Duodenal mucosa (tissue), 2 donors: ENCODE data around the gene NDRG2.

ENCODE experiments used
- H3K27ac ChIP-seq: one replicate; pipeline ENCODE4 v1.7.0; 2013; ENCODE audit warnings: low read depth, low read length
- H3K27me3 ChIP-seq, 2 donors: one replicate each; pipeline ENCODE4 v1.7.0; 2013; ENCODE audit warnings: low read length in 2 of 2, control low read depth in 1 of 2; ENCODE audit not compliant: insufficient read depth in 2 of 2, control insufficient read depth in 1 of 2
- H3K36me3 ChIP-seq, 2 donors: one replicate each; pipeline ENCODE4 v1.7.0; 2013; ENCODE audit warnings: low read length in 2 of 2, control low read depth in 1 of 2; ENCODE audit not compliant: insufficient read depth in 2 of 2, control insufficient read depth in 1 of 2
- H3K4me1 ChIP-seq, 2 donors: one replicate each; pipeline ENCODE4 v1.7.0; 2013; ENCODE audit warnings: low read length in 2 of 2, control low read depth in 1 of 2; ENCODE audit not compliant: insufficient read depth in 2 of 2, control insufficient read depth in 1 of 2
- H3K4me3 ChIP-seq, 2 donors: one replicate each; pipeline ENCODE4 v1.7.0; 2013; ENCODE audit warnings: low read length in 2 of 2, low read depth in 1 of 2
- H3K9ac ChIP-seq, 2 donors: one replicate each; pipeline ENCODE4 v1.7.0; 2013; ENCODE audit warnings: low read length in 2 of 2, low read depth in 1 of 2
- H3K9me3 ChIP-seq, 2 donors: one replicate each; pipeline ENCODE4 v1.7.0; 2013; ENCODE audit warnings: low read length in 2 of 2, control low read depth in 1 of 2; ENCODE audit not compliant: control insufficient read depth in 1 of 2

Gene NDRG2

DNA sequence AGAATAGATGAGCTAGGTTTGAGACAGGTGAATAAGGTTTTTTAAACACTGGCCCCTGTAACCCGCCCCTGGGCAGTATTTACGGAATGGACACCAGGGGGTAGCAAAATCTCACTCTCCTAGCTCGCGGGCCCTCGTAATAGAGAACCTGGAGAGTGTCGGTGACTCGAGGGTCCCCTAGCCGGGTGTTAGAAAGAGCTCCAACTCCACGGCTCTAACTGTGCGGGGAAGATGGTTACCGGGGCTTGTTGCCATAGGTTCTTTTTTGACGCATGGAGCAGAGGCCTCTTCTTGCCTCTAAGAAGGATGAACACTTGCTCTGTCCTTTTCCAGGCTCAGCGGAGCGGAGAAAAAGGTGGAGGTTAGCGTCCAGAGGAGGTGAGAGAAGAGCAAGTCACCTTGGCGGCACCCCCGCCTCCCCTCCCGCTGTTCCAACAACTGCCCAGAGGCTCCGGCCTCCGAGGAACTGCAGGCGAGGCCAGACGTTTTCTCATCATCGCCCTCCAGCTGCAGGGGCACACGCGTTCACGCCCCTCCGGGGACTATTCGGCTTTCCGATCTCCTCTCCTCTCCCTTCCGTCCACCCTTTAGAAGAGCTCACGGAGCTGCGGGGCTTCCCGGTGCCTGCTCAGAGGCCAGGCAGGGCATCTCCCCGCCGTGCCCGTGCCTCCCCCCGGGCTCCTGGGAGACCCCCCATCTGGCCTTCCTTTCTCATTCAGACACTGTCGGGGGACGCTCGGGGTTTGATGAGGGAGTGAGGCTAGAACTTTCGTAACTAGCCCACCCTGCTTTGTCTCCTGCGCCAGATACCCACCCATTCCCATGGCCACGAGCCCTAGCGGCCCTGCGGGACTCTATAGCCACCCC is 43.9 kb upstream of the NDRG2 start:
- peak overlapping the region; percentile 81 to 94 for H3K4me3 ChIP-seq
- no peak overlapping the region for H3K27ac ChIP-seq
- no peaks in the 10 kb centered on the region for H3K9me3 ChIP-seq
- H3K36me3 ChIP-seq = no peaks in the 10 kb centered on the region
- peaks cover 29 to 32% of the 10 kb centered on the region in 2 donors for H3K4me1 ChIP-seq
- peaks cover 0 to 10% of the 10 kb centered on the region in 2 donors for H3K27me3 ChIP-seq
- H3K9ac ChIP-seq = peak overlapping the region; percentile 19 to 63

GRCh38 chr14:21066882-21067502 is 42.1 kb upstream of the NDRG2 start:
- Histone ChIP-seq H3K27me3 (peaks cover 0 to 10% of the 10 kb centered on the region in 2 donors), H3K9ac (no peak overlapping the region), H3K36me3 (no peaks in the 10 kb centered on the region), H3K9me3 (no peaks in the 10 kb centered on the region), H3K4me3 (no peak overlapping the region), H3K27ac (no peak overlapping the region), H3K4me1 (peaks cover 16 to 21% of the 10 kb centered on the region in 2 donors)

DNA sequence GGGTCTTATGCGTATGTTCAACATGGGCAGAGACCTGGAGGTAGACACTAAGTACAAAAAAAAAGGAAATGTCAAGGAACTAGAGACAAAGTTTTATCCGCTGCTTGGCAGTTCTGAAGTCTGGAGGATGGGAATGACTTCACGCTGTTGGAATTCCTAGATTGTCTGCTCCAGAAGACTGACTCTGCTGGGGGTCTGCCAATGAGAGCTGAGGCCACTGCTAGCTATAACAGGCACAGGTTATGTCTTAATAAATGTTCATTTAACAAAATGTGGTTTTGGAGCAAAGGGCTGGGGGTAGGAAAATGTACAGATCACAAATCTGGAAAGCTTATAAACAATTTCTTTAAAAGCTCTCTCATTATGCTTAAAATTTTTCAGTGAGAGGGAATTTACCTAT is 38.6 kb upstream of the NDRG2 start:
- Histone ChIP-seq H3K4me3 (no peak overlapping the region), H3K4me1 (peaks cover 8 to 10% of the 10 kb centered on the region in 2 donors), H3K27me3 (no peaks in the 10 kb centered on the region), H3K36me3 (no peaks in the 10 kb centered on the region), H3K9ac (no peak overlapping the region), H3K9me3 (no peaks in the 10 kb centered on the region), H3K27ac (no peak overlapping the region)

GRCh38 chr14:21061347-21061668 is 36.4 kb upstream of the NDRG2 start:
- no peaks in the 10 kb centered on the region for H3K9me3 ChIP-seq
- no peak overlapping the region for H3K4me3 ChIP-seq
- no peak overlapping the region for H3K9ac ChIP-seq
- H3K27me3 ChIP-seq = no peaks in the 10 kb centered on the region
- H3K4me1 ChIP-seq = peaks cover 13% of the 10 kb centered on the region in 2 donors
- H3K27ac ChIP-seq = no peak overlapping the region
- H3K36me3 ChIP-seq = no peaks in the 10 kb centered on the region

GRCh38 chr14:21060614-21061346 is 35.9 kb upstream of the NDRG2 start:
- Histone ChIP-seq H3K4me1 (peaks cover 14 to 16% of the 10 kb centered on the region in 2 donors), H3K36me3 (no peaks in the 10 kb centered on the region), H3K27me3 (no peaks in the 10 kb centered on the region), H3K4me3 (peak overlapping the region in 1 of 2 donors; percentile 13), H3K9me3 (no peaks in the 10 kb centered on the region), H3K9ac (no peak overlapping the region), H3K27ac (no peak overlapping the region)

GRCh38 chr14:21059842-21060613 is 35.2 kb upstream of the NDRG2 start:
- Histone ChIP-seq H3K27me3 (no peaks in the 10 kb centered on the region), H3K4me3 (peak overlapping the region in 1 of 2 donors; percentile 13), H3K9me3 (no peaks in the 10 kb centered on the region), H3K9ac (no peak overlapping the region), H3K4me1 (peaks cover 20 to 23% of the 10 kb centered on the region in 2 donors), H3K27ac (no peak overlapping the region), H3K36me3 (no peaks in the 10 kb centered on the region)

DNA sequence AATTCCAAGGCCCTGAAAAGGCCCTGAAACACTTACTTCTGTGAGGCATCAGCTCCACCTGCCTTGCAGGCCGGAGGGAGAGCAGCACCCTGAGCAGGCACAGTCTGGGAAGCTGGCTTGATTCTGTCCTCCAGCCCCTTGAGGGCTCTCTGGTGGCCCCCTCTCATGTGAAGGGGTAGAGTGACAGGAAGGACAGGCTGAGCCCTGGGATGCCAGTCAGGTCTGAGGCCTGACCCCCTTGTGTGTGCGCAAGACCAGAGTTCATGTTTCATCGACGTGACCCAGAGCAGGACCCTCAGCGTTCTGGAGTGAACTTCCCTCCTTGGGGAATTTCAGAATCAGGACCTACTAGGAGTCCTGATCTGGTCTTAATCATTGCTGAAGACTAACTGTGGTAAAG is 34.0 kb upstream of the NDRG2 start:
- Histone ChIP-seq H3K27me3 (no peaks in the 10 kb centered on the region), H3K27ac (no peak overlapping the region), H3K4me1 (peaks cover 31 to 34% of the 10 kb centered on the region in 2 donors), H3K4me3 (no peak overlapping the region), H3K9me3 (no peaks in the 10 kb centered on the region), H3K36me3 (no peaks in the 10 kb centered on the region), H3K9ac (no peak overlapping the region)

- Histone ChIP-seq H3K27ac (no peak within 1 kb of the TSS), H3K4me1 (peaks cover 35 to 37% of the 10 kb centered on the region in 2 donors), H3K4me3 (no peak within 1 kb of the TSS), H3K36me3 (no peaks in the 10 kb centered on the region), H3K9me3 (no peaks in the 10 kb centered on the region), H3K27me3 (no peaks in the 10 kb centered on the region), H3K9ac (no peak within 1 kb of the TSS)
Observed at GRCh38 chr14:21057803-21058675, 33.2 kb upstream of the NDRG2 start, which contains the start of gene RNASE8. TSS of gene RNASE8 (plus strand) at chr14:21057822. CDS start at chr14:21057893, 71 bp downstream.

DNA sequence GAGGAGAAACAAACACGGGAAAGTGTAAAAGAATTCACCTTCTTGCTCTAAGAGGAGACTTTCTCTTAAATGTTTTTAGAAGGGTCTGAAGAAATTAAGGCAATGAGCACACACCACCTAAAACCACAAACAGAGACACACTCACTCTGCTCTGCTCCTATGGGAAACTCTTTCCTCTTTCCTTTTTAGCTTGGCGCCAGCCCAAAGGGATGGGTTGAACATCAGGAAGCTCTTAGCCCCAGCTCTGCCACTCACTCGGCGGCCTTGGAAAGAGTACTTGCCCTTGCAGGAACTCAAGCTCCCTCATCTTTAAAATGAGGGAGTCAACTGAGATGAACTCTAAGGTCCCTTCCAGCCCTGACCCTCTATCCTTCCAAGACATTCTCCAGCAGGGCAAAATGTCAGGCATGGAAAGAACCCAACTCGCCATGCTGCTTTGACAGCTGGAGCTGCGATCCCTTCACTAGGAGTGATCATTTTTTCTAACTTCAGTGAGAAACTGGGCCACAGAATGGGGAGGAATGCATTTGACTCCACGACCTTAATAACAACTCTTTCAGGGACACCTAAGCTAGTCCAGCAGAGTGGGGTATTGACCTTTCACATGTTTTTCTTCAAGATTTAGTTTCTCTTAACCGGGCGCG is 31.8 kb upstream of the NDRG2 start:
- Histone ChIP-seq H3K27ac (no peak overlapping the region), H3K27me3 (no peaks in the 10 kb centered on the region), H3K9me3 (no peaks in the 10 kb centered on the region), H3K4me1 (peaks cover 35 to 37% of the 10 kb centered on the region in 2 donors), H3K4me3 (no peak overlapping the region), H3K36me3 (no peaks in the 10 kb centered on the region), H3K9ac (no peak overlapping the region)
